HS-27A (cell line): ENCODE measurements around the gene ADAMTS18.
"Not testable (repeated sequence)": the region's sequence is repeated elsewhere in the genome, so short reads cannot be mapped to it uniquely, and the experiment has no call there.

ENCODE experiments used
- DNase-seq: peaks from one replicate; pipeline ENCODE4 v3.0.0-alpha.2; 2012; ENCODE audit warnings: low read depth, missing footprints

ADAMTS18 gene

DNA sequence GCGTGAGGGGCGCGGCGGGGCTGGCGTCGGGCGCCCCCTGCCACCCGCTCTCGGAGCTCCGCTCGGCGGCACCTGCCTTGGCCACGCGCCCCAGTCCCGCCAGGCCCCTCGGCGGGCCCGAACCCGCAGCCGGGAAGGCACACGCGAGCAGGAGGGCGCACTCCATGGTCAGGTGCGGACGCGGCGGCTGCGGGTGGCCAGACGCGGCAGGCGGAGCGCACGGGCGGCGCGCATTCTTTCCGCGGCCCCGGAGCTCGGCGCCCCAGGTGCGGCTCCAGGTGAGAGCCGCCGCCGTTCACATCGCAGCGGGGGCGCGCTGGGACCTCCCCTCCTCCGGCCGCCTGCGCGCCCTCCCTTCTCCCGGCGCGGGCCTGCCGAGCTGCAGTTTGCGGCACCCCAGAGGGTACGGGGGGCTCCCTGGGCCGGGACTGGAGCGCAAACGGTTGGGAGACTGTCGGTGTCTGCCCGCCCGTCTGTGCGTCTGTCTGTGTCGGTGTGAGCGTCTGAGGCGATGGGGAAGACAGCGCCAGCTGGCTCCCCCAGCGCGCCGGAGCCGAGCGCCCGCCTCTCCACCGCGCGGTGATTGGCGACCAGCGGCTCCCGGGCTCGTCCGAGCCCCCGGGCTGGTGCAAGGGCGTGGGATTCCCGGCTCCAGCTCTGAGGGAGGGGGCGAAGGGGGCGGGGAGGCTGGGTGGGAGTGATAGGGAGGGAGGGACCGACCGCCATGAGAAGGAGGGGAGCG, at the start of gene ADAMTS18:
TSS of gene ADAMTS18 (minus strand) at position 505 of the 742 bp plus-strand sequence. CDS start at position 166, 339 bp downstream.
- DNase-seq, result no peak

GRCh38 chr16:77480681-77481315, 46.0 kb upstream of the ADAMTS18 start:
- DNase-seq, result no peak

- DNase-seq, result no peak
Observed at GRCh38 chr16:77472262-77472661, 37.4 kb upstream of the ADAMTS18 start.

DNA sequence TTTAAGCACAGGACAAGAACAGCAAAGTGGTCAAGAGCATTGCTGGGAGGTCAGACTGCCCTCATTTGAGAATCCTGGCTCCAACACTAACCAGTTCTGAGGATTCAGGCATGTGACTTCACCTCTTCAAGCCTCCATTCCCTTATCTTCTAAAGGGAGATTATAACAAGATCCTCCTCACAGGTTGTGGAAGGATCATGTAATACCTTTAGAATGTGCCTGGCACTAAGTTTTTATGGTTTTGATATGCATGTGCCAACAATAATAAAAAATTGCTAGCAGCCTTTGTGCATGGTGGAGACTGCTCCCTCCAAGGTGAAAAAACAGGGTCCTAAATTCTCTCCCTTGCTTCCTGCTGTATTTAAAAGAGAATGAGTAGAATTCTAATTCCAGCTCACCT, 36.0 kb upstream of the ADAMTS18 start:
- DNase-seq, result no peak

- no peak for DNase-seq
Observed at GRCh38 chr16:77469634-77470033, 34.8 kb upstream of the ADAMTS18 start.

DNA sequence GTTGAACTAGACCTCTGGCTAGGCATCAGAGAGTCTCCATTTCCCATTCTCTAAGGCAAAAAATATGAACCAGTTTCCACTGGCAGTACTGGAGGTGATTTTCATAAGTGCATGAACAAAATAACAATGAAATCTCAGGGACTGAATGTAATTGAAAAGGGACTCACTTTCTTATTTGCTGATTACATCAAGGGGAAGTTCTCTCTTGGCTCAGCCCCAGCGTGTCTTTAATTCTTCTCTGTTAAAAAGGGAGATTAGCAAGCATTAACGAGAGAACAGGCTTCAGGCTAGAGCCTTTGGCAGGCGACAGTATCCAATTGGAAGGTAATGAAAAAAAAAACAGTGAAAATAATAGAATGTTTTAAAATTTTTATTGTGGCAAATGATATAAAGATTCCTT, 34.0 kb upstream of the ADAMTS18 start:
- no peak for DNase-seq

DNA sequence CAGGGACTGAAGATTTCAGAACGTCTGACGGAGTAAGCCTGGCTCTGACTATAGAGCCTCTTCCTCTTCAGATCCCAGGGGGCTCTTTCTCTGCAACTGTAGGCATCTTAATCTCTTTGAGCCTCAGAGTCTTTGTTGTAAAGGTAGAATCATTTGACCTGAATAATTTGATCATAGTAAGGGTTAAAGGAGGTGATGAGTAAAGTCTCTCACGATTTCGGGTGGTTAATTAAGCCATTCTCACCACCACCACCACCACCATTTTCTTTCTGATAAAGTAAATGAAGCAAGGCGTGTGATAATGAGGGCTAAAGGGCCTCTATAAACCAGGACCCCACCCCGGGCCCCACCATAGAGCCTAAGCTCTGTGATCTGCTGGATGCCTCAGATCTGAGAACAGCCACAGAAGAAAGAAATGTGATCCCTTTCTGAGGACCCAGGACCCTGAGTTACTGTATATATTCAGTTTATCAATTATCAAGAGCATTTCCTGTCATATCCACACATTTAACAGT, 33.0 kb upstream of the ADAMTS18 start:
- no peak for DNase-seq

DNA sequence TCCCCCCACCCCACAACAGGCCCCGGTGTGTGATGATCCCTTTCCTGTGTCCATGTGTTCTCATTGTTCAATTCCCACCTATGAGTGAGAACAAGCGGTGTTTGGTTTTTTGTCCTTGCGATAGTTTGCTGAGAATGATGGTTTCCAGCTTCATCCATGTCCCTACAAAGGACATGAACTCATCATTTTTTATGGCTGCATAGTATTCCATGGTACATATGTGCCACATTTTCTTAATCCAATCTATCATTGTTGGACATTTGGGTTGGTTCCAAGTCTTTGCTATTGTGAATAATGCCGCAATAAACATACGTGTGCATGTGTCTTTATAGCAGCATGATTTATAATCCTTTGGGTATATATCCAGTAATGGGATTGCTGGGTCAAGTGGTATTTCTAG, 28.8 kb upstream of the ADAMTS18 start:
- DNase-seq, result not testable (repeated sequence)

DNA sequence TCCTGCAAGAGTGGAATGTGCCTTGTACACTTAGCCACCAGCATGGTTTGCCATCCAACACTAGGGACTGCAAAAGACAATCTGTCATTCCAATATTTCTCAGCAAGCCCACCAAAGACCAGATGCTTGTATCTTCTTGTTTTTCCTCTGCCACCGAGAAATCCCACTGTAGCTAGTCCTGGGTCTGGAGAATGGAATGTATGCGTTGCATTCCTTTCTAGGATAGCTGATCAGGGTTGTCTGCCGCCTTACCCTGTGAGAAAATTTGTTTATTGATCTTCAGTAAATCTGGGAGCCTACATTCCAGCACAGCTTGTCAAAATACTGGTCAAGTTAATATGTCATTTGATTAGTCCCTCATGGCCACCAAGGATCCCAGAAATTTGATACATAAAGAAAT, 28.1 kb upstream of the ADAMTS18 start:
- DNase-seq, result no peak

DNA sequence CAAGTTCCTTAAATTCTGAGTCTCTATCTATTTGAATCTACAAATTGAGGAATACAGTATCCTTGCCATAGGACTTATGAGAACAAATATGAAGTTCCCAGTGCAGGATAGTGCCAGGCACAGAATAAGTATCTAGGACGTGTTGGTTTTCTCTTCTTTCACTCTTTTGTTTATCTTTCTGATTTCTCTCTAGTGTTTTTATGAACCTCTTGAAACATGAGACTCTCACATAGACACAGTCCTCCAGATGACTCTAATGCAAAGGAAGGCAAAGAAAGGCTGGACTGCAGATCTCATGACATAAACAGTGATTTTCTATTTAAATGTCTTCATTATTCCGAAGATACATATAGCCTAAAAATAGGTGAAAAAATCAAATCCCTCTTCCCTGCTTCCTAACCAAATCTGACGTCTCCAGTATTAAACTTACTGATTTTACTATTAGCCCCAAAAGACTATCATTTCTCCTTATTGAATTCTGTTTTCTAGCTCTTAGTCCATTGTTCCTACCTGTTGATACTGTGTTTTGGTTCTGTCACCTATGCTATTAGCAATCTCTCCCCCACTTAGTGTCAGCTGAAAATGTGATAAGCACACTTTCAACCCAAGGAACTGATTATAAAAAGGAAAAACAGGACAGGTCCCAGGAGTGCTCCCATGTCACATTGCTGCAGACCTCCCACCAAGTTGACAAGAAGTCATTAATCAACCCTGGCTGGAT, 24.9 kb upstream of the ADAMTS18 start:
- no peak for DNase-seq

GRCh38 chr16:77457046-77457445, 22.2 kb upstream of the ADAMTS18 start:
- DNase-seq, result no peak

GRCh38 chr16:77452243-77452642, 17.4 kb upstream of the ADAMTS18 start:
- no peak for DNase-seq

DNA sequence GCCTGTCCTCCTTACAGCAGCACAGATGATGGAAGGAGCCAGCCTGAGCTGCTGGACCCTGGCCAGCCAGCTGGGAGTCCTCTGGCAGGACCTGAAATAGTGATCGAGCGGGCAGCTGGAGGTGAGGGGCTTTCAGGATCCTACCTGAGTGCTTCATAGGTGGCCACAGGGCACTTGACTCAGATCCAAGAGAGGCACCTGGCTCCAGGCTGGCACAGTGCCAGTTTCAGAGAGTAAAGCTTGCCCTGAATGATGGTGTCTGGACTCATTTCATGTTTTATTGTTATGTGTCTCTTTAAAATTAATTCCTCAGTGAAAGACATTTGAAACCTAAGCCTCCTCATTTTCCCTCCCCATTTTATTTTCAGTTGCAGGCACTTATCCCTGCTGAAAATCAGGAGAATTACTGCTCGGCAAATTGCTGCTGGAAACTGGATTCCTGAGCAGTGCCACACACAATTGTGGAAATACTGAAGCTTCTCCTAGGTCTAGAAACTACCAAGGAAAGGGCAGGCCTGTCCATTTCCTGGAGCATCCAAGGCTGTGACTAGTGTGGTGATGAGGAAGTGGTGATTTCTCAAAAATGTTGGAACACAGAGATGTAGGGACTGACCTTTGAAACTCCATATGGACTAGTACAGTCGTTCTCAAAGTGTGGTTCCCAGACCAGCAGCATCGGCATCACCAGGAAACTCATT, 16.1 kb upstream of the ADAMTS18 start:
- DNase-seq, result no peak

DNA sequence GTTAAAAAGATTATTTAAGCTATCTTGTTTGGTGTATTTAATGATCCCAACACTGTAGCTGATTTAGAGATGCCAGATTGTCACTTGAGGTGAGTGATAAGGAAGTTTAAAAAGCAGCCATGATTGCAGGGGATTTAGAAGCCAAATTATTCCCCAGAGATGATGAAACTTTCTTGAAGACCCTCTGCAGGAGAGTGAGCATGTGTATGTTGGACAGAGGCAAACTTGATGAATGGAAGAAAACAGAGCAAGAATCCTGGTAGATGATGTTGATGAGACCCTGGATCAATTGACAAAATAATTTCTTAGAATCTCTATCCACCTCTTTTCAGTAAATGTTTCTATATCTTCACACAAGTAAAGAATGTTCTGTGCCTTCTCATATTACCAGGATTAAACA, 14.4 kb upstream of the ADAMTS18 start:
- DNase-seq, result no peak

GRCh38 chr16:77445324-77445723, 10.5 kb upstream of the ADAMTS18 start:
- no peak for DNase-seq

GRCh38 chr16:77444147-77444460, 9.3 kb upstream of the ADAMTS18 start:
- DNase-seq, result no peak

DNA sequence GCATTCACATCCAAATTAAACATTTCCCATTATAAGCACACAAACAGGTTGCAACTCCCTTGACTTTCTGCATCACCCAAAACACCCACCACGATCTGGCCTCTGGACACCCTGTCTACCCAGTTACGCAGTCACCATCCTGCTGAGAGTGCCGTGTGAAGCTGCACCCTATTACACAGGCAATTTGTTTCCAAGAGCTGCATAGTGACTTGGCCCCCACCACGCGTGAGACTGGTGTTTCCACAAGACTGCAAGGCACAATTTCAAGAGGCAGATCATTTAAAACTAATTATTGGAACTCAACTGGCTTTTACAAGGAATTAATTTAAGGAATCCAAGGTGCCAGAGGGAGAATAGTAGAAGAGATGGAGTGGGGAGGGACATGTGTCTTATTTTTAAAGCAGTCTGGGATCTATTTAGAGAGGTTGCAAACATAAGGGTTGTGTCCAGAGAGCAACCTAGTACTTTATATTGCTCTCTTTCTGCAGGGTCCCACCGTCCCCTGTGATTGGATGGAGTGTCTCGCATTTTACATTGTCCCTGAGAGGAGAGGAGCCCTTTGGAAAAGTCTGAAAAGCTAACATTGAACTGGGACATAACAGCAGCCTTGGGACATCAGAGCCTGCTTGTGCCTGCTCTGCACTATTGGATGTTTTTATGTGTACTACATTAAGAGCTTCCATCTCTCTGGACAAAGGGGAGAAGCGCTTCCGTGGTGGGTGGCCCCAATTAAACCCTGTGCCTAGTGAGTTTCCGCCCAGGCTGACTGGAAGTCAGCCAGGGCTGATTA, 8.7 kb upstream of the ADAMTS18 start:
- no peak for DNase-seq

- no peak for DNase-seq
Observed at GRCh38 chr16:77442078-77442477, 7.2 kb upstream of the ADAMTS18 start.

- DNase-seq, result no peak
Observed at GRCh38 chr16:77439106-77439505, 4.3 kb upstream of the ADAMTS18 start.

DNA sequence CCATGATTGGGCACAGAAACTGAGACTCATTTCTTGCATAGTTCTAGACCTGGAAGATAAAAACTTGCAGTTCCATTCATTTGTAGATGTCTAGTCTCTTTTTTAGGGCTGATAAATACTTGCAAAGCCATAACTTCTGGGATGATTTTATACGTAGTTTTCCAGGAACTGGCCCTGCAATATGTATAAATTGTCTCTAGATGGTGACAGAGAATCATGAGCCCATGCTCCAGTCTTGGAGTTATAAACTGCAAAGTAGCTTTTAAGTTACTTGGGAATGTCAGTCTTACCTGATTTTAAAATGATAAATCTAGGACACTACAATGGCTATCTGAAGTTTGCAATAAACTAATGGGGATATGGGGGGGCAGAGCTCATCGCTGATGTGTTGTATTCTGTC, 3.0 kb upstream of the ADAMTS18 start:
- no peak for DNase-seq

- no peak for DNase-seq
Observed at GRCh38 chr16:77435272-77435820, 512 bp upstream of the ADAMTS18 start.
